ENCODE data around the gene PRKCE. TPM values are rescaled to one million over a fixed set of nuclear protein-coding genes. Genes with fewer than 3 reads are reported as not detected.

Gene PRKCE
- total RNA-seq, 1 experiment from 2014 or later: 17.7 TPM

DNA sequence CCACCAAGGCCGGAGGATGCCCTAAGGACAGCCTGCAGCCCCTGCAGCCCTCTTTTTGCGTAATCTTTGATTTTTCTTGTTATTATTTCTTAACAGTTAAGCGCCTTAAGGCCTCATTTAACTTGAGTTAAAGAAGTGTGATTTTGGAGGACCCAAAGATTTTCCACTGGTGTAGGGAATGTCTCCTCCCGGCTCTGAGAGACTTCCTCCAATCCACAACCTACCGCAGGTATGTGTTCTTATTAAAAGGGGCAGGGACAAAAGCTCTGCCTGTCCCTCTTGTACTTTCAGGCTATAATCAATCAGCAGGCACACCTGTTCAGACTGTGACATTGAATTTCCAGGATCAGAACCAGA is 285.1 kb downstream of the PRKCE start:
- CTCF ChIA-PET: interaction anchor here (0.6 to 1.5 kb wide), 6 partner anchors 11 to 286 kb away, joined by 3 to 5 read pairs (median 3); no protein-coding TSS in a partner anchor
- Mint-ChIP-seq H3K4me1 (ENCODE audit: low read depth, unreplicated experiment) (peaks cover 36% of the 10 kb centered on the region), H3K9me3 (ENCODE audit: low read depth, unreplicated experiment) (no peaks in the 10 kb centered on the region), H3K27ac (ENCODE audit: unreplicated experiment) (no peak overlapping the region), H3K27me3 (ENCODE audit: unreplicated experiment) (no peaks in the 10 kb centered on the region), H3K4me3 (ENCODE audit: low read depth, unreplicated experiment) (no peak overlapping the region), H3K36me3 (ENCODE audit: insufficient read depth, unreplicated experiment) (no peaks in the 10 kb centered on the region)
- TF ChIP-seq, protein P1, sequence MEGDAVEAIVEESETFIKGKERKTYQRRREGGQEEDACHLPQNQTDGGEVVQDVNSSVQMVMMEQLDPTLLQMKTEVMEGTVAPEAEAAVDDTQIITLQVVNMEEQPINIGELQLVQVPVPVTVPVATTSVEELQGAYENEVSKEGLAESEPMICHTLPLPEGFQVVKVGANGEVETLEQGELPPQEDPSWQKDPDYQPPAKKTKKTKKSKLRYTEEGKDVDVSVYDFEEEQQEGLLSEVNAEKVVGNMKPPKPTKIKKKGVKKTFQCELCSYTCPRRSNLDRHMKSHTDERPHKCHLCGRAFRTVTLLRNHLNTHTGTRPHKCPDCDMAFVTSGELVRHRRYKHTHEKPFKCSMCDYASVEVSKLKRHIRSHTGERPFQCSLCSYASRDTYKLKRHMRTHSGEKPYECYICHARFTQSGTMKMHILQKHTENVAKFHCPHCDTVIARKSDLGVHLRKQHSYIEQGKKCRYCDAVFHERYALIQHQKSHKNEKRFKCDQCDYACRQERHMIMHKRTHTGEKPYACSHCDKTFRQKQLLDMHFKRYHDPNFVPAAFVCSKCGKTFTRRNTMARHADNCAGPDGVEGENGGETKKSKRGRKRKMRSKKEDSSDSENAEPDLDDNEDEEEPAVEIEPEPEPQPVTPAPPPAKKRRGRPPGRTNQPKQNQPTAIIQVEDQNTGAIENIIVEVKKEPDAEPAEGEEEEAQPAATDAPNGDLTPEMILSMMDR (IDR thresholded peaks at IDR 0.05; ENCODE audit: unreplicated experiment): no peak
- intact Hi-C loops (cut with micrococcal nuclease; ENCODE audit: unreplicated experiment): loop anchor here (1.0 kb wide), 3 partner anchors 158 to 351 kb away; no protein-coding TSS in a partner anchor
- DNase-seq: no peak
- BruUV-seq (replicated peaks): no TSS peak

DNA sequence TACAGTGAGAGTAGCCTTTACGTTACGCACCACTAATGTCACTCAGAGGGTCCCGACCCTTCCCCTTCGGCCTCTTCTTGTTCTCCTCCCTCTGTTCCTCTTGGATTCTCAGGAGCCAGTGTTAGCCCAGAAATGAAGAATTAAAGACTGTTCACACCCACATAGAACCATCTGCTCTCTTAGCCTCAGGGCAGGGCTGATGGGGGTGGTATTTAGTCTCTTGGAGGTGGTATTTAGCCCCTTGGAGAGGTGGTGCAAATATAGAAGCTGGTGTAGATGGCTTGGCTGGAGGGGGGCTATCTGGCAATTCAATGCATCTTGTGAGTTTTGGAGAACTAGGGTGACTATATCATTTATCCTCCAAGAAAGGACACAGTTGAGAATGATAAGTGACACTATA is 286.5 kb downstream of the PRKCE start:
- TF ChIP-seq, protein P1 (IDR thresholded peaks at IDR 0.05; ENCODE audit: unreplicated experiment): no peak
- CTCF ChIA-PET: interaction anchor here (1.2 to 1.8 kb wide), 2 partner anchors 26 to 288 kb away, joined by 4 to 6 read pairs; no protein-coding TSS in a partner anchor
- intact Hi-C loops (cut with micrococcal nuclease; ENCODE audit: unreplicated experiment): no loop called here
- no peaks in the 10 kb centered on the region for H3K36me3 Mint-ChIP-seq (ENCODE audit: insufficient read depth, unreplicated experiment)
- DNase-seq: no peak
- peaks cover 39% of the 10 kb centered on the region for H3K4me1 Mint-ChIP-seq (ENCODE audit: low read depth, unreplicated experiment)
- no peak overlapping the region for H3K4me3 Mint-ChIP-seq (ENCODE audit: low read depth, unreplicated experiment)
- H3K27ac Mint-ChIP-seq (ENCODE audit: unreplicated experiment): no peak overlapping the region
- no TSS peak for BruUV-seq (replicated peaks)
- H3K27me3 Mint-ChIP-seq (ENCODE audit: unreplicated experiment): no peaks in the 10 kb centered on the region
- H3K9me3 Mint-ChIP-seq (ENCODE audit: low read depth, unreplicated experiment): no peaks in the 10 kb centered on the region

DNA sequence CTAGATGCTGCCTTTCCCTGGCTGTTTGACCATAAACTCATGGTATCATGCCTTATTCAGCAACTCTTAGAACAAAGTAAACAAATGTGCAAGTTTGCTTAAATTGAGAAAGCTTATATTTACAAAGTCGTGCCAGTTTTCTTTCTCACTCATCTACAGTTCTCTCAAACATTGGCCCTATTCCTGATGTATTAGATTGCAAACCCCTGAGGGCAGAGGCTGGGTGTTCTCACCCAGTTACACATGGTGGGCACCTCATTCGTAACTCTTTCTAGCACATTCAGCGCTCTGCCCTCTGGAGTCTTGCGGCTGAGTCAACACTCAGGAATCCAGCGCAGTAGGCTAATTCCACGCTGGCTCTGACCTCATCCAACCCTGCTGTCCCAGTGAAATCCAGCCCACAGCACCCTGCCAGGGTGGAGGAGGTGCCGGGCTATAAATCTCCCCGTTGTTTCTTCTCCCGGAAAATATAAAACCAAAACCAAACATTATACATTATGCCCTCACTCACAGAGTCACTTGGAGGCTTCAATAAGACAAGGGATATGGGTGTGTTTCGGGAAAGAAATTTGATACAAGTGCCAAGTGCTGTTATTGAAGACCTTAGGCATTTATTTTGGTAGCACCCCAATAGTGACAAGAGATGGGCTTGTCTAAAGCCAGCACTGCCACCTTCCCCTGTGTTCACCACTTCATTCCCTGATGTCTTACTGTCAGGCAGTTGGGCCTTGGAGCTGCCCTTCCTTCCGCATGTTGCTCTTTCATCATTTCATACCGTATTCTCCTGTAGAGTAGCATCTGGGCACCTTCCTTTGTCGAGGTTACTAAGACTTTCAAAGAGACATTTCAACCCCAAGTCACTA is 287.4 kb downstream of the PRKCE start:
- TF ChIP-seq, protein P1 (IDR thresholded peaks at IDR 0.05; ENCODE audit: unreplicated experiment): no peak
- BruUV-seq (replicated peaks): no TSS peak
- Mint-ChIP-seq H3K27me3 (ENCODE audit: unreplicated experiment) (no peaks in the 10 kb centered on the region), H3K36me3 (ENCODE audit: insufficient read depth, unreplicated experiment) (peaks cover 1% of the 10 kb centered on the region), H3K4me3 (ENCODE audit: low read depth, unreplicated experiment) (peak overlapping the region; percentile 30), H3K27ac (ENCODE audit: unreplicated experiment) (peak overlapping the region; percentile 58), H3K4me1 (ENCODE audit: low read depth, unreplicated experiment) (peaks cover 46% of the 10 kb centered on the region), H3K9me3 (ENCODE audit: low read depth, unreplicated experiment) (no peaks in the 10 kb centered on the region)
- intact Hi-C loops (cut with micrococcal nuclease; ENCODE audit: unreplicated experiment): no loop called here
- CTCF ChIA-PET: interaction anchor here (1.2 to 1.8 kb wide), 2 partner anchors 25 to 289 kb away, joined by 4 to 6 read pairs; no protein-coding TSS in a partner anchor
- peak; percentile 78 for DNase-seq

DNA sequence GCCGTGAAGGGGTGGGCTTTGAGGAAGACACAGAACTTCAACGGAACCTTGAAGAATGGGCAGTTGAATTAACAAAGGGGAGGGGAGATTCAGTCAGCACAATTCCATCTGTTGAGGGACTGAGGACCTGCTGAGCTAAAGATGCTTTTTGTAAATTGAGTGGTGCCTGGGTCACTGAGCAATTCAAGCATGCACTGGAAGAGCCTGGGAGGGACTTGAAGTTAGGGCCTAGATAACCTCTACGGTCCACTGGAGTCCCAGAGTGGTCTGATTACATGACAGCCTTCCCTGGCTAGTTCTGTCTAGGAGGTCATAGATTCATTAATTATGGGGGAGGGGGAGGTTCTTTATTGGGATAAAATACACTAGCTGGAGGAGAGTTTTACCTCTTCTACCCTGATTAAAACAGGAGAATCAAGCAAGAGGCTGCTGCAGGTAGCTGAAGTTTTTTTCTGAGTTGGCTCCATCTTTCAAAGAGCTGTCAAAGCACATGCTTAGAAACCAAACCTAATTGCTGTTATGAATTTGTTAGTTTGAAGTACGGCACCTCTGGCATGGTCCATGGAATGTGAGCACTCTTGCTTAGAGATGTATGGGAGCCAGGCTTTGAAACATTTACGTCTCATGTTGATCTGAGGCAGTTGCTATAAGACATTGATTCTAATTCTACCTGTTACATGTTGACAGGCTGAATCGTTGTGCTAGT is 290.2 kb downstream of the PRKCE start:
- CTCF ChIA-PET: no interaction called here
- Mint-ChIP-seq H3K9me3 (ENCODE audit: low read depth, unreplicated experiment) (no peaks in the 10 kb centered on the region), H3K27me3 (ENCODE audit: unreplicated experiment) (no peaks in the 10 kb centered on the region), H3K27ac (ENCODE audit: unreplicated experiment) (no peak overlapping the region), H3K4me3 (ENCODE audit: low read depth, unreplicated experiment) (no peak overlapping the region), H3K4me1 (ENCODE audit: low read depth, unreplicated experiment) (peaks cover 68% of the 10 kb centered on the region), H3K36me3 (ENCODE audit: insufficient read depth, unreplicated experiment) (peaks cover 9% of the 10 kb centered on the region)
- DNase-seq: no peak
- no TSS peak for BruUV-seq (replicated peaks)
- intact Hi-C loops (cut with micrococcal nuclease; ENCODE audit: unreplicated experiment): no loop called here
- TF ChIP-seq, protein P1 (IDR thresholded peaks at IDR 0.05; ENCODE audit: unreplicated experiment): no peak

Data from Calu3 (cell line).